HepG2 (cell line): Measurements from ENCODE around the gene ADIPOR2. TPM values are rescaled to one million over a fixed set of nuclear protein-coding genes. Genes with fewer than 3 reads are reported as not detected.
A peak's percentile ranks its signal among the peaks of the same experiment; 100 is the strongest.

ENCODE experiments used
- AKAP8 ChIP-seq: sonication (generic); formaldehyde crosslinking; IDR thresholded peaks from 2 replicates; pipeline ENCODE4 v1.5.1; 2020; ENCODE audit warnings: mild to moderate bottlenecking, missing genetic modification reagents
- CBFB ChIP-seq: sonication (generic); formaldehyde crosslinking; IDR thresholded peaks from 2 replicates; pipeline ENCODE4 v1.4.0; 2020; ENCODE audit warnings: missing genetic modification reagents
- GATAD1 ChIP-seq: IDR thresholded peaks from 2 replicates; pipeline ENCODE4 v1.6.1; 2016; ENCODE audit warnings: missing genetic modification reagents, missing compliant biosample characterization
- JUND ChIP-seq: sonication (generic); formaldehyde crosslinking; IDR thresholded peaks from 2 replicates; pipeline ENCODE4 v1.8.0; 2022; ENCODE audit warnings: mild to moderate bottlenecking, missing genetic modification reagents
- NR2C2 ChIP-seq: sonication (generic); formaldehyde crosslinking; IDR thresholded peaks from 2 replicates; pipeline ENCODE4 v1.4.0; 2020; ENCODE audit warnings: missing genetic modification reagents, mild to moderate bottlenecking, moderate library complexity, borderline replicate concordance
- PITX1 ChIP-seq: sonication (generic); formaldehyde crosslinking; IDR thresholded peaks from 2 replicates; pipeline ENCODE4 v1.5.1; 2020; ENCODE audit warnings: mild to moderate bottlenecking, missing genetic modification reagents
- RAD21 ChIP-seq: fragments of 450-650 bp; formaldehyde crosslinking; IDR thresholded peaks from 2 replicates; pipeline ENCODE4 v1.5.0; 2020; ENCODE audit warnings: mild to moderate bottlenecking
- RFX3 ChIP-seq: IDR thresholded peaks from 2 replicates; pipeline ENCODE4 v1.6.1; 2016; ENCODE audit warnings: missing biosample characterization, missing genetic modification reagents
- SUZ12 ChIP-seq: fragments of 150-350 bp; IDR thresholded peaks from 2 replicates; pipeline ENCODE4 v1.6.1; 2014; ENCODE audit warnings: low read depth, low read length
- YY1 ChIP-seq: IDR thresholded peaks from 2 replicates; pipeline ENCODE4 v1.6.1; 2011; ENCODE audit warnings: low read length, low read depth, moderate library complexity, mild to moderate bottlenecking; ENCODE audit not compliant: insufficient read depth, insufficient replicate concordance
- ZBTB38 ChIP-seq: sonication (generic); formaldehyde crosslinking; IDR thresholded peaks from 2 replicates; pipeline ENCODE4 v1.5.1; 2020; ENCODE audit warnings: mild to moderate bottlenecking, missing genetic modification reagents
- ZNF33B ChIP-seq: sonication (generic); formaldehyde crosslinking; IDR thresholded peaks from 2 replicates; pipeline ENCODE4 v1.5.1; 2020; ENCODE audit warnings: mild to moderate bottlenecking, missing genetic modification reagents
- ZNF747 ChIP-seq: sonication (generic); formaldehyde crosslinking; IDR thresholded peaks from 2 replicates; pipeline ENCODE4 v1.8.1; 2023; ENCODE audit warnings: missing genetic modification reagents, mild to moderate bottlenecking, borderline replicate concordance
- ZNF775 ChIP-seq: sonication (generic); formaldehyde crosslinking; IDR thresholded peaks from 2 replicates; pipeline ENCODE4 v1.4.0; 2020; ENCODE audit warnings: missing genetic modification reagents, mild to moderate bottlenecking, moderate library complexity, borderline replicate concordance
- ZSCAN20 ChIP-seq: sonication (generic); formaldehyde crosslinking; IDR thresholded peaks from 2 replicates; pipeline ENCODE4 v1.4.0; 2020; ENCODE audit warnings: missing genetic modification reagents, mild to moderate bottlenecking, borderline replicate concordance
- ZSCAN9 ChIP-seq: IDR thresholded peaks from 2 replicates; pipeline ENCODE4 v1.6.1; 2016; ENCODE audit warnings: borderline replicate concordance
- polyA plus RNA-seq, 8 experiments: library from polyadenylated mRNA; depleted of rRNA in 3 of 8; stranded (reverse) in 7 of 8; unstranded in 1 of 8; fragments of >200 nt; fragmentation: Illumina TruSeq in 4 of 8; extraction: Trizol in 4 of 8; gene quantifications; 2 replicates each; pipeline versions ENCODE4 v1.2.1 to v1.2.3, GENCODE V29; 2011 to 2016; ENCODE audit warnings: low read depth in 4 of 8, missing spikeins in 1 of 8, mixed read lengths in 1 of 8; ENCODE audit not compliant: insufficient read depth in 1 of 8
- total RNA-seq, 5 experiments: library from RNA; depleted of rRNA; stranded (reverse); fragments of >200 nt; fragmentation: Illumina TruSeq; extraction: Trizol; gene quantifications; 2 replicates each; pipeline ENCODE4 v1.2.3, GENCODE V29; 2016; ENCODE audit warnings: low read depth in 1 of 5
- TF ChIP-seq, protein P1 (sequence below): sonication (generic); formaldehyde crosslinking; IDR thresholded peaks from 2 replicates; pipeline ENCODE4 v1.5.0; 2020; ENCODE audit warnings: mild to moderate bottlenecking, missing genetic modification reagents
- TF ChIP-seq, protein P2 (sequence below): IDR thresholded peaks from 2 replicates; pipeline ENCODE4 v1.6.1; 2016; ENCODE audit warnings: missing compliant biosample characterization, missing genetic modification reagents, borderline replicate concordance
- TF ChIP-seq, protein P3 (sequence below): sonication (generic); formaldehyde crosslinking; IDR thresholded peaks from 2 replicates; pipeline ENCODE4 v1.4.0; 2020; ENCODE audit warnings: missing genetic modification reagents, mild to moderate bottlenecking, borderline replicate concordance
- TF ChIP-seq, protein P4 (sequence below): sonication (generic); formaldehyde crosslinking; IDR thresholded peaks from 2 replicates; pipeline ENCODE4 v1.4.0; 2020; ENCODE audit warnings: missing genetic modification reagents

ADIPOR2 gene
- total and polyA plus RNA-seq, 2 of the 13 experiments (the other 11 are each of a cell fraction or from before 2014, with no cell fraction given) = 35.2 to 52.2 TPM

DNA sequence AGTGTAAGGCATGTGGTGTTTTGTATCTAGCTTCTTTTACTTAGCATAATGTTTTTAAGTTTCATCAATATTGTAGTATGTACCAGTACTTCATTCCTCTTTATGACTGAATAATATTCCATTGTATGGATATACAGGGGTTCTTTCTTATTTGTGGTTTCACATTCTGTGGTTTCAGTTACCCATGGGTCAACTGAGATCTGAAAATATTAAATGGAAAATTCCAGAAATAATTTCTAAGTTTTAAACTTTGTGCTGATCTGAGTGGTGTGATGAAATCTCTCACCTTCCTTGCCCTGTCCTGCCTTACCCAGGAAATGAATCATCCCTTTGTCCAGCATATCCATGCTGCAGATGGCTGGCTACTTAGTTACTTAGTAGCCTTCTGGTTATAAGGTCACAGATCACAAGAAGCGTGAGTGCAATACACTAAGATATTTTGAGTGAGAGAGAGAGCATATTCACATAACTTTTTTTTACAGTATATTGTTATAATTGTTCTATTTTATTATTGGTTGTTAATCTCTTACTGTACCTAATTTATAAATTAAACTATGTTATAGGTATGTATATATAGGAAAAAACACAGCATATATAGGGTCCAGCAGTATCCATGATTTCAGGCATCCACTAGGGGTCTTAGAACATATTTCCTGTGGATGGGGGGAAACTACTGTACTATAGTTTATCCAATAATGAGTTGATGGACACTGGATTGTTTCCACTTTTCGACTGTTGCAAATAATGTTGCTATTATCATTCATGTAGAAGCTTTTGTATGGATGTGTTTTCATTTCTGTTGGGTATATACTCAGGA, 69.9 kb downstream of the ADIPOR2 start (continued):
- TF ChIP-seq, protein P1, sequence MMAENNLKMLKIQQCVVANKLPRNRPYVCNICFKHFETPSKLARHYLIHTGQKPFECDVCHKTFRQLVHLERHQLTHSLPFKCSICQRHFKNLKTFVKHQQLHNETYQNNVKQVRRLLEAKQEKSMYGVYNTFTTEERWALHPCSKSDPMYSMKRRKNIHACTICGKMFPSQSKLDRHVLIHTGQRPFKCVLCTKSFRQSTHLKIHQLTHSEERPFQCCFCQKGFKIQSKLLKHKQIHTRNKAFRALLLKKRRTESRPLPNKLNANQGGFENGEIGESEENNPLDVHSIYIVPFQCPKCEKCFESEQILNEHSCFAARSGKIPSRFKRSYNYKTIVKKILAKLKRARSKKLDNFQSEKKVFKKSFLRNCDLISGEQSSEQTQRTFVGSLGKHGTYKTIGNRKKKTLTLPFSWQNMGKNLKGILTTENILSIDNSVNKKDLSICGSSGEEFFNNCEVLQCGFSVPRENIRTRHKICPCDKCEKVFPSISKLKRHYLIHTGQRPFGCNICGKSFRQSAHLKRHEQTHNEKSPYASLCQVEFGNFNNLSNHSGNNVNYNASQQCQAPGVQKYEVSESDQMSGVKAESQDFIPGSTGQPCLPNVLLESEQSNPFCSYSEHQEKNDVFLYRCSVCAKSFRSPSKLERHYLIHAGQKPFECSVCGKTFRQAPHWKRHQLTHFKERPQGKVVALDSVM (CRISPR knock-in tag) = no peak
- TF ChIP-seq ZBTB38 (no peak), ZNF747 (no peak), RAD21 (CRISPR knock-in tag) (no peak), JUND (peak; percentile 93), RFX3 (no peak), CBFB (CRISPR knock-in tag) (0 out of 2 replicates have a peak, but pooled peaks have one; percentile 35), ZNF775 (CRISPR knock-in tag) (no peak), ZNF33B (CRISPR knock-in tag) (no peak), ZSCAN9 (CRISPR knock-in tag) (no peak), AKAP8 (no peak), GATAD1 (CRISPR knock-in tag) (peak; percentile 31; the same call in 1 of the 2 replicates), ZSCAN20 (CRISPR knock-in tag) (no peak), NR2C2 (CRISPR knock-in tag) (peak; percentile 62; the same call in 1 of the 2 replicates), PITX1 (CRISPR knock-in tag) (no peak), SUZ12 (no peak), YY1 (no peak)
- TF ChIP-seq, protein P2, sequence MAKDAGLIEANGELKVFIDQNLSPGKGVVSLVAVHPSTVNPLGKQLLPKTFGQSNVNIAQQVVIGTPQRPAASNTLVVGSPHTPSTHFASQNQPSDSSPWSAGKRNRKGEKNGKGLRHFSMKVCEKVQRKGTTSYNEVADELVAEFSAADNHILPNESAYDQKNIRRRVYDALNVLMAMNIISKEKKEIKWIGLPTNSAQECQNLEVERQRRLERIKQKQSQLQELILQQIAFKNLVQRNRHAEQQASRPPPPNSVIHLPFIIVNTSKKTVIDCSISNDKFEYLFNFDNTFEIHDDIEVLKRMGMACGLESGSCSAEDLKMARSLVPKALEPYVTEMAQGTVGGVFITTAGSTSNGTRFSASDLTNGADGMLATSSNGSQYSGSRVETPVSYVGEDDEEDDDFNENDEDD (CRISPR knock-in tag) = peak; percentile 42; the same call in 1 of the 2 replicates
- TF ChIP-seq, protein P3, sequence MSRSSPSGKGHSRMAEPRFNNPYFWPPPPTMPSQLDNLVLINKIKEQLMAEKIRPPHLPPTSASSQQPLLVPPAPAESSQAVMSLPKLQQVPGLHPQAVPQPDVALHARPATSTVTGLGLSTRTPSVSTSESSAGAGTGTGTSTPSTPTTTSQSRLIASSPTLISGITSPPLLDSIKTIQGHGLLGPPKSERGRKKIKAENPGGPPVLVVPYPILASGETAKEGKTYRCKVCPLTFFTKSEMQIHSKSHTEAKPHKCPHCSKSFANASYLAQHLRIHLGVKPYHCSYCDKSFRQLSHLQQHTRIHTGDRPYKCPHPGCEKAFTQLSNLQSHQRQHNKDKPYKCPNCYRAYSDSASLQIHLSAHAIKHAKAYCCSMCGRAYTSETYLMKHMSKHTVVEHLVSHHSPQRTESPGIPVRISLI (CRISPR knock-in tag) = peak; percentile 30; the same call in 1 of the 2 replicates
- TF ChIP-seq, protein P4, sequence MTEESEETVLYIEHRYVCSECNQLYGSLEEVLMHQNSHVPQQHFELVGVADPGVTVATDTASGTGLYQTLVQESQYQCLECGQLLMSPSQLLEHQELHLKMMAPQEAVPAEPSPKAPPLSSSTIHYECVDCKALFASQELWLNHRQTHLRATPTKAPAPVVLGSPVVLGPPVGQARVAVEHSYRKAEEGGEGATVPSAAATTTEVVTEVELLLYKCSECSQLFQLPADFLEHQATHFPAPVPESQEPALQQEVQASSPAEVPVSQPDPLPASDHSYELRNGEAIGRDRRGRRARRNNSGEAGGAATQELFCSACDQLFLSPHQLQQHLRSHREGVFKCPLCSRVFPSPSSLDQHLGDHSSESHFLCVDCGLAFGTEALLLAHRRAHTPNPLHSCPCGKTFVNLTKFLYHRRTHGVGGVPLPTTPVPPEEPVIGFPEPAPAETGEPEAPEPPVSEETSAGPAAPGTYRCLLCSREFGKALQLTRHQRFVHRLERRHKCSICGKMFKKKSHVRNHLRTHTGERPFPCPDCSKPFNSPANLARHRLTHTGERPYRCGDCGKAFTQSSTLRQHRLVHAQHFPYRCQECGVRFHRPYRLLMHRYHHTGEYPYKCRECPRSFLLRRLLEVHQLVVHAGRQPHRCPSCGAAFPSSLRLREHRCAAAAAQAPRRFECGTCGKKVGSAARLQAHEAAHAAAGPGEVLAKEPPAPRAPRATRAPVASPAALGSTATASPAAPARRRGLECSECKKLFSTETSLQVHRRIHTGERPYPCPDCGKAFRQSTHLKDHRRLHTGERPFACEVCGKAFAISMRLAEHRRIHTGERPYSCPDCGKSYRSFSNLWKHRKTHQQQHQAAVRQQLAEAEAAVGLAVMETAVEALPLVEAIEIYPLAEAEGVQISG (CRISPR knock-in tag) = no peak
